Skeletal muscle tissue (tissue), 4 donors: ENCODE data around the gene SLC4A4. TPM values are rescaled to one million over a fixed set of nuclear protein-coding genes. Genes with fewer than 3 reads are reported as not detected.

Experiments used
- H3K27ac ChIP-seq: one replicate; pipeline ENCODE4 v1.7.0; 2013; ENCODE audit warnings: mild to moderate bottlenecking, low read depth, low read length, inconsistent platforms
- H3K27me3 ChIP-seq, 3 donors: one replicate each; pipeline ENCODE4 v1.7.0; 2013; ENCODE audit warnings: low read length in 3 of 3; ENCODE audit not compliant: control insufficient read depth in 3 of 3, insufficient read depth in 3 of 3
- H3K36me3 ChIP-seq, 3 donors: one replicate each; pipeline ENCODE4 v1.7.0; 2013; ENCODE audit warnings: low read length in 3 of 3; ENCODE audit not compliant: control insufficient read depth in 3 of 3, insufficient read depth in 3 of 3
- H3K4me1 ChIP-seq, 3 donors: one replicate each; pipeline ENCODE4 v1.7.0; 2013; ENCODE audit warnings: low read length in 3 of 3, mild to moderate bottlenecking in 3 of 3; ENCODE audit not compliant: control insufficient read depth in 3 of 3, insufficient read depth in 3 of 3
- H3K4me3 ChIP-seq, 3 donors: one replicate each; pipeline ENCODE4 v1.7.0; 2013; ENCODE audit warnings: low read length in 3 of 3
- H3K9ac ChIP-seq, 3 donors: one replicate each; pipeline ENCODE4 v1.7.0; 2013; ENCODE audit warnings: low read length in 3 of 3, mild to moderate bottlenecking in 3 of 3, moderate library complexity in 2 of 3, low read depth in 1 of 3
- H3K9me3 ChIP-seq, 3 donors: one replicate each; pipeline ENCODE4 v1.7.0; 2013; ENCODE audit warnings: low read length in 3 of 3; ENCODE audit not compliant: control insufficient read depth in 3 of 3
- total RNA-seq: library from RNA; depleted of rRNA; stranded (reverse); fragments of >200 nt; gene quantifications from one replicate; pipeline ENCODE4 v1.2.3, GENCODE V29; 2014
- donor health status: Osteomylitis.

SLC4A4 gene
- total RNA-seq, 1 donor from 2014 or later: 13.0 TPM

GRCh38 chr4:71453531-71453930, 114.7 kb downstream of the SLC4A4 start:
- H3K9me3 ChIP-seq: no peaks in the 10 kb centered on the region
- H3K4me3 ChIP-seq: no peak overlapping the region
- no peaks in the 10 kb centered on the region for H3K36me3 ChIP-seq
- H3K27ac ChIP-seq: no peak overlapping the region
- H3K9ac ChIP-seq: no peak overlapping the region
- H3K27me3 ChIP-seq: no peaks in the 10 kb centered on the region
- no peaks in the 10 kb centered on the region for H3K4me1 ChIP-seq

DNA sequence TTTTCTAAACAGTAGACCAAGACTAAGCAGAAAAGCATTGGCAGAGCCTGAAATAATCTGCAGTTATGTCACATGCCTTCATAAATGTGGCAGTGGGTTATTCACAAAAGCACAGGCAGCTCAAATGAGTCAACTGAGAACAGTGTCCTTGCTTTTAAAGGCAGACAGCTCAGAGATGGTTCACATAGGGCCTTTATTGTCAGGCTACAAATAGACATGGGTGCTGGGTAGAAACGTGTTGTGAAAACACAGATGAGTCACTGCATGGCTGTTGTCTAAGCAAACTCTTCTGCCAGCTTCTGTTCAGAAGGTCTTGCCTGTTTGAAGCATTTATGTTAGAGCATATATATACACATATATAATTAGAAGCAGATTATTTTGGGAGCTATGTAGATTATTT, 118.0 kb downstream of the SLC4A4 start:
- no peaks in the 10 kb centered on the region for H3K9me3 ChIP-seq
- no peaks in the 10 kb centered on the region for H3K36me3 ChIP-seq
- no peaks in the 10 kb centered on the region for H3K4me1 ChIP-seq
- H3K27me3 ChIP-seq: no peaks in the 10 kb centered on the region
- no peak overlapping the region for H3K9ac ChIP-seq
- H3K27ac ChIP-seq: no peak overlapping the region
- no peak overlapping the region for H3K4me3 ChIP-seq

GRCh38 chr4:71460371-71460770, 121.6 kb downstream of the SLC4A4 start:
- Histone ChIP-seq H3K4me3 (no peak overlapping the region), H3K4me1 (no peaks in the 10 kb centered on the region), H3K9ac (no peak overlapping the region), H3K27me3 (no peaks in the 10 kb centered on the region), H3K27ac (no peak overlapping the region), H3K9me3 (no peaks in the 10 kb centered on the region), H3K36me3 (no peaks in the 10 kb centered on the region)

DNA sequence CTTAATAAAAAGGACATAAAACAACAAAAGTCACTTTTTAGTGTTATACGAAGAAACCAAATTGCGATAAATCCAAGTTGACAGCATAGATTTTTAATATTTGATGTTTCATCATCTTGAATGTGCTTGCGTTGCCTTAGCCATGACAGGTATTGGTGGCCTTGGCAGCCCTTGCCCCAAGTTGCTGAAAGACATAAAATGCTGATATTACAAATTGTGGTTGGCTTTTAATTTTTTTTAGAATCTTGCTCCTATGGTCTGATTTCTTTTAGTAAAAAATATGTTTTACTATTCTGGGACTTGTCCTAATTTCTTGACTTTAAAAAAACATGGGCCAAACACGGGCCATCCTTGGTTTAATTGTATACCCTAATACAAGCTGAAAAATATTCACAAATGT, 122.6 kb downstream of the SLC4A4 start:
- Histone ChIP-seq H3K9ac (no peak overlapping the region), H3K36me3 (peaks cover 0 to under 1% (median 0%) of the 10 kb centered on the region in 3 donors), H3K27me3 (no peaks in the 10 kb centered on the region), H3K4me1 (no peaks in the 10 kb centered on the region), H3K9me3 (no peaks in the 10 kb centered on the region), H3K27ac (no peak overlapping the region), H3K4me3 (no peak overlapping the region)

- Histone ChIP-seq H3K27me3 (no peaks in the 10 kb centered on the region), H3K36me3 (peaks cover 0 to 5% (median 0%) of the 10 kb centered on the region in 3 donors), H3K4me1 (no peaks in the 10 kb centered on the region), H3K27ac (no peak overlapping the region), H3K9ac (no peak overlapping the region), H3K9me3 (no peaks in the 10 kb centered on the region), H3K4me3 (no peak overlapping the region)
These were observed 128.0 kb downstream of the SLC4A4 start for GRCh38 chr4:71466775-71467174.

DNA sequence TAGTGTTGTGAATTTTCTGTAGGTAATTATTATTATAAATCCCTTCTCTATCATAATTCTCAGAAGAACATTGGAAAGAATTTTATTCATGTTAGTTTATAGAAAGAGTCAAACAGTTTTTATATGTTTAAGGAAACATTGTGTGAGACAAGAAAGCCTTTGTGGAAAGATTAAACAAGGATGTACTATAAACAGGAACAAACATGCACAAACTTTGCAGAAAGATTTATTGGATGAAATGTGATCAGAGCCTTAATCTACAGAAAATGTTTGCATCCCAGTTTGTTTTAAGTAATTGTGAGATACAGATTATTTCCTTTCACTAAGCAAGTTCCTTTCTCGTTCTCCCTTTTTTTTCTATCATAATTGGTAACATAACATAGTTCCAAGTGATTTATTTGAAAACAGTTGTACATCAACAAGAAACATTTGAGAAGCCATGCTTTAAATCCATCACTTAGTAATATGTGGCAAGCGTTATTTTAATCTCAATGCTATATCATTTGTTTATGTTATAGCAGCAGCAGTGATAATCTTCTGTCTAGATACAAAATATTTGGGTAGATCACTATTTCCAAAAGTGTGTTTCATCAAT, 129.4 kb downstream of the SLC4A4 start:
- H3K4me3 ChIP-seq: no peak overlapping the region
- no peaks in the 10 kb centered on the region for H3K9me3 ChIP-seq
- H3K27me3 ChIP-seq: no peaks in the 10 kb centered on the region
- no peak overlapping the region for H3K9ac ChIP-seq
- H3K4me1 ChIP-seq: no peaks in the 10 kb centered on the region
- H3K36me3 ChIP-seq: peaks cover 0 to 8% (median 0%) of the 10 kb centered on the region in 3 donors
- no peak overlapping the region for H3K27ac ChIP-seq

DNA sequence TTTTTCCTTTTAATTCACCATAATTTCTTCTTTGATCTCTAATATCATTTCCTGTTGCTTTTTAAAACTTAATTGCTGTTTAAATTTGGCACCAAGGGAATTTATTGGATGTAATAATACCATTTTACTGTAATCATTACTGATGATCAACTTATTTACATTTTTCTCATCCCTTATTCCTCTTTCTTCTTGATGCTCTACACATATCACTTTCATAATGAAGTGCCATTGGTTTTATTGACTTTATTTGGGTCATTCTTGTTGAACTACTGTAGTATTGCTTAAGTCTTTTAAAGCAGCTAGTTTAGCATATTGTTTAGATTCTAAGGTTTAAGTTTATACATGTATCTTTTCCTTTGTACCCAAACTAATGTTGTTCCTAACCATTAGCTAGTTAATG, 130.7 kb downstream of the SLC4A4 start:
- Histone ChIP-seq H3K27ac (no peak overlapping the region), H3K27me3 (no peaks in the 10 kb centered on the region), H3K4me1 (no peaks in the 10 kb centered on the region), H3K36me3 (peaks cover 0 to 8% (median 0%) of the 10 kb centered on the region in 3 donors), H3K9me3 (no peaks in the 10 kb centered on the region), H3K4me3 (no peak overlapping the region), H3K9ac (no peak overlapping the region)

DNA sequence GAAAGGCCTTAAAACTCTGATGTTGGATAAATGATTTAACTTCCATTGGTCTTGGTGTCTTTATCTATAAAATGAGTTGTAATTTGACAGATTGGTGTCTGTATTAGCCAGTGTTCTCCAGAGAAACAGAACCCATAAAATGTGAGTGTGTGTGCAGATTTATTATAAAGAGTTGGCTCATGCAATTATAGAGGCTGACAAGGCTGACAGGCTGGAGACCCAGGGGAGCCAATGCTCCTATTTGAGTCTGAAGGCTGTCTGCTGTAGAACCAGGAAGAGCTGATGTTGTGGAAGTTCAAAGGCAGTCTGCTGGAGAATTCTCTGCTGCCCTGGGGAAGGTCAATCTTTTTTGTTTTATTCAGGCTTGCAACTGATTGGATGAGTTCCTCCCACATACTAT, 131.7 kb downstream of the SLC4A4 start:
- Histone ChIP-seq H3K27ac (no peak overlapping the region), H3K36me3 (peaks cover 0 to 8% (median 0%) of the 10 kb centered on the region in 3 donors), H3K4me3 (no peak overlapping the region), H3K27me3 (no peaks in the 10 kb centered on the region), H3K9ac (no peak overlapping the region), H3K4me1 (no peaks in the 10 kb centered on the region), H3K9me3 (no peaks in the 10 kb centered on the region)

DNA sequence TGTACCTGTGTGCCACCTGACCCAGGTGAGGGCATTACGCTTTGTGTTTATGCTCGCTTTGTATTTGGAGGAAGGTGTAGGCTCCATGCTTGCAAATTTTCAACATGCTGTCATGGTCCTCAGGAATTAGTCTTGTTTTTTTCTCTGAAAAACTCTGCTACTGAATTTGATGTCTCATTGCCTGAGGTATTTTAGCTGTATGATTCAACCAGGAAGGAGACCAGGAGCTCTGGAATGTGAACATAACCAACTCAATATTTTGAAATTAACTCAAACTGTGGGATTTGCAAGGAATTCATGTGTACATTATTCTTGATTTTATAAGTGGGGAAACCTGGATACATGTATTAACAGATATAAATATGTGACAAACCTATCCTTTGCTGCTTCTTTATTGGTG, 134.1 kb downstream of the SLC4A4 start:
- H3K9ac ChIP-seq: no peak overlapping the region
- H3K9me3 ChIP-seq: no peaks in the 10 kb centered on the region
- H3K27me3 ChIP-seq: no peaks in the 10 kb centered on the region
- no peak overlapping the region for H3K27ac ChIP-seq
- H3K4me3 ChIP-seq: no peak overlapping the region
- no peaks in the 10 kb centered on the region for H3K4me1 ChIP-seq
- peaks cover 0 to 3% (median 0%) of the 10 kb centered on the region in 3 donors for H3K36me3 ChIP-seq

DNA sequence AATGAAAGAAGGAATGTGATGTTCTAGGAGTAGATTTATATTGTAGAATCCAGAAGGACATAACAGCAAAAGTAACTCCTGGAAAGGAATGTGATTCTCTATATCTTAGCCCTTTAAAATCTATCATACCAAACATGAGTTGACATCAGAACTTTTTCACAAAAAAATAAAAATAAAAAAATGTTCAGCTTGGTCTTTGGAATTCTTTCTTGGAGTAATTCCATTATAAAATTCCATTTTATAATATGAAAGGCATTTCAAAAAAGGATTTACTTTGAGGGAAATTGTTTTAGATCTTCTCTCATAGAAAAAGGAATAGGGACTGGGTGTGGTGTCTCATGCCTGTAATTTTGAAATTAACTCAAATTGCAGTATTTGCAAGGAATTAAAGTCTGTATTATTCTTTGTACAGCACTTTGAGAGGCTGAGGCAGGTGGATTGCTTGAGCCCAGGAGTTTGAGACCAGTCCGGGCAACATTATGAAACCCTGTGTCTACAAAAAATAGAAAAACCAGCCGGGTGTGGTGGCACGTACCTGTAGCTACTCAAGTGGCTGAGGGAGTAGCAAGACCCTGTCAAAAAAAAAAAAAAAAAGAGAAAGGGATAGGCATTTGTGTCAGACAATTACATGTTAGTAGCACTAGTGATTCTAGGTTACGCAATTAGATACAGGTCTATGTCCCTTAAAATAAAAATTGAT, 134.9 kb downstream of the SLC4A4 start:
- no peaks in the 10 kb centered on the region for H3K9me3 ChIP-seq
- H3K9ac ChIP-seq: no peak overlapping the region
- no peaks in the 10 kb centered on the region for H3K4me1 ChIP-seq

More for the DNA sequence above, 134.9 kb downstream of the SLC4A4 start:
- H3K27me3 ChIP-seq: no peaks in the 10 kb centered on the region
- no peak overlapping the region for H3K27ac ChIP-seq
- H3K4me3 ChIP-seq: no peak overlapping the region
- peaks cover 0 to 3% (median 0%) of the 10 kb centered on the region in 3 donors for H3K36me3 ChIP-seq
